ENCODE results near the gene TEX29. TPM values are rescaled to one million over a fixed set of nuclear protein-coding genes. Genes with fewer than 3 reads are reported as not detected.

Gene TEX29
- total RNA-seq, 1 experiment from 2014 or later, result not detected

DNA sequence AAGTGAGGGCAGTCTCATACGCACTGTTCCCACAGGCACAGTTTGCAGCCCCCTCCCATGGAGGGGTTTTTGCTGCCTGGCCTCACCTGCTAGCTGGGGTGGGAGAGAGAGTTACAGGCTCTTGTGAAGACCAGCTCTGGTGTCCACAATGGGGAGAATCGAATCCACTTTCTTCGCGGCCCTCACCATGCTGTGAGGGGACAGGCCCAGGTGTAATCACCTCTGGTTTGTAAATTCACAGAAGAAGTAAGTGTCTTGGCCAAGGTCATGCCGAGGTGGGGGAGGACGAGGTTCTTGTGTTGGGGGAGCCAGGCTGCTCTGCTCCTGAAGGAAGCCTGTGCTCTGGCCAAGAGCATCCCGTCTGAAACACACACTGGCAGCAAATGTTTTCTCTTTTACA lies 39.5 kb downstream of the TEX29 start:
- H3K79me2 ChIP-seq (ENCODE audit: low read length), result no peaks in the 10 kb centered on the region
- no peak overlapping the region for H3K27ac ChIP-seq (ENCODE audit: low read length)
- H3K9me3 ChIP-seq (ENCODE audit: low read length), result no peaks in the 10 kb centered on the region
- no peak overlapping the region for H3K4me2 ChIP-seq (ENCODE audit: low read depth, low read length, poor library complexity, severe bottlenecking)
- H2AFZ ChIP-seq (ENCODE audit: low read length), result no peak overlapping the region
- no peaks in the 10 kb centered on the region for H3K27me3 ChIP-seq (ENCODE audit: low read length)
- H4K20me1 ChIP-seq (ENCODE audit: insufficient read depth, low read depth, low read length), result 0 out of 2 replicates have a peak, but pooled peaks cover 4% of the 10 kb centered on the region
- no peaks in the 10 kb centered on the region for H3K36me3 ChIP-seq (ENCODE audit: insufficient read depth, low read length)
- no peaks in the 10 kb centered on the region for H3K9me2 ChIP-seq (replicated peaks; ENCODE audit: insufficient read depth, low read length)
- DNase-seq, result no peak
- H3K9ac ChIP-seq (ENCODE audit: low read length), result no peak overlapping the region
- no peaks in the 10 kb centered on the region for H3K4me1 ChIP-seq (ENCODE audit: low read length)
- H3K4me3 ChIP-seq (ENCODE audit: low read length), result no peak overlapping the region

DNA sequence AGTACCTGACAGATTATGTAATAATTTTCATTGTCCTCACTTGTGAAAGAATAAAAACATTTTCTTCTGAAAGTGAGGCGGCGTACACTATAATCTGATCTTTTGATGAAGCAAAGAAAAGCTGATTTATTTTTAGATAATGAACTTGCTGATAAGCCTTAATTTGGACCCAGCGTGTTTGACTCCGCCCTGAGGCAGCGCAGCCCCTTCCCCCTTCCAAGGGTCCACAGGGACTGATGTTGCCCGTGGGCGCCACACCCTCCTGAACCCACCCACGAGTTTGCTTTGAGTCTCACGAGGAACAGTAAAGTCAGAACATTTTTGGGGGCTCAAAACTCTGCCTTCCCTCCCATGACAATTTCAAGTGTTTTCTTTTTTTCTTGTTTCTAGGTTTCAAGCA lies 40.0 kb downstream of the TEX29 start:
- Histone ChIP-seq H3K4me3 (ENCODE audit: low read length) (no peak overlapping the region), H3K9ac (ENCODE audit: low read length) (no peak overlapping the region), H4K20me1 (ENCODE audit: insufficient read depth, low read depth, low read length) (0 out of 2 replicates have a peak, but pooled peaks cover 4% of the 10 kb centered on the region), H3K27ac (ENCODE audit: low read length) (no peak overlapping the region), H2AFZ (ENCODE audit: low read length) (no peak overlapping the region), H3K36me3 (ENCODE audit: insufficient read depth, low read length) (no peaks in the 10 kb centered on the region), H3K9me3 (ENCODE audit: low read length) (no peaks in the 10 kb centered on the region), H3K4me2 (ENCODE audit: low read depth, low read length, poor library complexity, severe bottlenecking) (no peak overlapping the region), H3K79me2 (ENCODE audit: low read length) (no peaks in the 10 kb centered on the region), H3K9me2 (replicated peaks; ENCODE audit: insufficient read depth, low read length) (no peaks in the 10 kb centered on the region), H3K27me3 (ENCODE audit: low read length) (no peaks in the 10 kb centered on the region), H3K4me1 (ENCODE audit: low read length) (no peaks in the 10 kb centered on the region)
- DNase-seq, result no peak

DNA sequence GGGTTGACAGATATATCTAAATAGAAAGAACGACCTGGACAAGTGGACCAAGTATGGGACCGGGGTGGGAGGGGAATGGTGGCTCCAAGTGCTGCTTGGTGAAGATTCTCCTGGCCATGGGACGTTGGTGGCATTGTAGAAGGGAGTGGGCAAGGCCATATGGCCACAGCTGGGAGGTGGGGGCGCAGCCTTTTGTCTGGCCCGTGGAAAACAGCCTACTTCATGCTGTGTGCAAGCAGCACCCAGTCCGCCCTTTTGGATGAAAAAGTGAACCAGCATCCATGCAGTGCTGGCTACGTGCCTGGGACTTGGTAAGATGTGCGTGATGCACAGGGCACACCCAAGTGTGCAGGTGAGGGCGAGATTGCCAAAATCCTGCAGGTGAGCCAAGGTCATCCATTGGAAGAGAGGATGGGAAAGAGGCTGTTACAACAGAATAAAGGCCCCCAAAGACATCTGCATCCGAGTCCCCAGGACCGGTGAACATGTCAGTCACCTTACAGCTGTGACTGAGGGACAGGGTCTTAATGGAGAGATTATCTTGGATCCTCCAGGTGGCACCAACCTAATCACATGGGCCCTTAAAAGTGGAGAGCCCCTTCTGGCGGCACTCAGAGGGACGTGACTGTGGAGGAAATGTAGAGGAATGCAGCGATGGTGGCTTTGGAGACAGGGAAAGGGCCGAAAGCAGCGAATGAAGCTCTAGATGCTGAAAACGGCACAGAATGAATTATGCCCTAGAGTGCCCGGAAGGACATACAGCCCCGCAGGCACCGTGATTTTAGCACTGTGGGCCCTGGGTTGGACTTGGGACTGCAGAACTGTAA lies 40.8 kb downstream of the TEX29 start:
- Histone ChIP-seq H3K9me3 (ENCODE audit: low read length) (no peaks in the 10 kb centered on the region), H3K36me3 (ENCODE audit: insufficient read depth, low read length) (no peaks in the 10 kb centered on the region)

DNA sequence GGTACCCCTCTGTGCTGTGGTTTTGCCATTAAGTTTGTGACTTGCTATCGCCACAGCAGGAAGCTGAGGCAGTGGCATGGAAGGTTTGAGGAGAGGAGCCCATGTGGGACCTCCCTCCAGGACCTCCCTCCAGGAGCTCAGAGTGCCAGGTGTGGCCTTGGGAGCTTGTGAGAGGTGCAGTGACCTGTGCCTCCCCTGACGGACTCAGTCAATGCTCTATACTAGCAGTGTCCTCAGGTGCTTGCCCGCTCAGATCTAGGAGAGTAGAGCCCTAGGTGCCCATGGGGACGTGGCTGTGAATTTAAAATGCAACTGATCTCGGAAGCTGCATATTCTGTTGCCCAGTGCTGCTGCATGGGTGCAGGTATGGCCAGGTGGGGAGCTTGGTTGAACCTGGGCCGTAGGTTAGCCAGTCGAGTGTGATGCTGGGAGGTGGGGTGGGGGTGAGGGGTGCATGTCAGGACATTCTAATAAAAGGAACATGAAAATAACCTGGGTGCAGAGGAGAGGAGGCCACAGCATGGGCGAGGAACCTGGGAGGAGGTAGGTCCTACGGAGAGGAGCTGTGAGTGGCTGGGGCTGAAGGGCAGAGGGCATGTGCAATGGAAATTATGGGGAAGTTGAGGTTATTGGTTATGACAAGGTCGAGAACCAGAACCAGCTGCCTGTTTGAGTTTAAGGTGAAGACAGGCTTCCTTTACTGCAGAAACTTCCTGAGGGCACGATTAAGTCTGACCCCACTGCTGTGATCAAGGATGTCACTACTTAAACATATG lies 41.6 kb downstream of the TEX29 start:
- Histone ChIP-seq H3K36me3 (ENCODE audit: insufficient read depth, low read length) (no peaks in the 10 kb centered on the region), H3K4me3 (ENCODE audit: low read length) (no peak overlapping the region), H3K27me3 (ENCODE audit: low read length) (no peaks in the 10 kb centered on the region), H3K27ac (ENCODE audit: low read length) (no peak overlapping the region), H3K4me2 (ENCODE audit: low read depth, low read length, poor library complexity, severe bottlenecking) (no peak overlapping the region), H3K9me2 (replicated peaks; ENCODE audit: insufficient read depth, low read length) (no peaks in the 10 kb centered on the region), H3K9me3 (ENCODE audit: low read length) (no peaks in the 10 kb centered on the region), H2AFZ (ENCODE audit: low read length) (no peak overlapping the region), H3K9ac (ENCODE audit: low read length) (no peak overlapping the region), H3K4me1 (ENCODE audit: low read length) (peaks cover 7% of the 10 kb centered on the region), H4K20me1 (ENCODE audit: insufficient read depth, low read depth, low read length) (0 out of 2 replicates have a peak, but pooled peaks cover 3% of the 10 kb centered on the region), H3K79me2 (ENCODE audit: low read length) (no peaks in the 10 kb centered on the region)
- no peak for DNase-seq

More for the DNA sequence above, 40.8 kb downstream of the TEX29 start:
- Histone ChIP-seq H3K9me2 (replicated peaks; ENCODE audit: insufficient read depth, low read length) (no peaks in the 10 kb centered on the region), H2AFZ (ENCODE audit: low read length) (no peak overlapping the region), H3K4me3 (ENCODE audit: low read length) (no peak overlapping the region), H3K4me2 (ENCODE audit: low read depth, low read length, poor library complexity, severe bottlenecking) (no peak overlapping the region), H4K20me1 (ENCODE audit: insufficient read depth, low read depth, low read length) (0 out of 2 replicates have a peak, but pooled peaks cover 4% of the 10 kb centered on the region), H3K4me1 (ENCODE audit: low read length) (no peaks in the 10 kb centered on the region), H3K27me3 (ENCODE audit: low read length) (no peaks in the 10 kb centered on the region), H3K9ac (ENCODE audit: low read length) (no peak overlapping the region), H3K79me2 (ENCODE audit: low read length) (no peaks in the 10 kb centered on the region), H3K27ac (ENCODE audit: low read length) (no peak overlapping the region)
- DNase-seq, result no peak

DNA sequence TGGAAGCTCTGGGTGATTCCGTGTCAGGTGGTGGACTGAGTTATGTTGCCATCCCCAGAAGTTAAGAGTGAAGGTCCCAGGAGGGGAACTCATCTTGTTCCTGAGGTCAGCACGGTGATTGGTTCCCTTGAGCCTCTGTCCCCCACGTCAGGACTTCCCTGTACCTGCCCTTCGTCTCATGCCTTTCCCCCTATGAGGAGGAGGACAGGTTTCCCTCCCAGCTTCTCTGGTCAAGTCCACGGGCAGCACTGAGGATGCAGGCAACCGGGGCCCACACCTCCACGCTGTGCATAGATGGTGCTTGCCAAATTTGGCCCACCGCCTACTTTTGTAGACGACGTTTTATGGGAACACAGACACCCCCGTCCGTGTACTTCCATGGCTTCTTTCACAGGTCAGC lies 42.7 kb downstream of the TEX29 start:
- H3K9ac ChIP-seq (ENCODE audit: low read length), result no peak overlapping the region
- no peaks in the 10 kb centered on the region for H3K27me3 ChIP-seq (ENCODE audit: low read length)
- H3K9me2 ChIP-seq (replicated peaks; ENCODE audit: insufficient read depth, low read length), result no peaks in the 10 kb centered on the region
- no peak overlapping the region for H3K4me3 ChIP-seq (ENCODE audit: low read length)
- no peaks in the 10 kb centered on the region for H3K36me3 ChIP-seq (ENCODE audit: insufficient read depth, low read length)
- DNase-seq, result no peak
- no peak overlapping the region for H2AFZ ChIP-seq (ENCODE audit: low read length)
- H3K79me2 ChIP-seq (ENCODE audit: low read length), result no peaks in the 10 kb centered on the region
- no peaks in the 10 kb centered on the region for H3K9me3 ChIP-seq (ENCODE audit: low read length)
- no peak overlapping the region for H3K27ac ChIP-seq (ENCODE audit: low read length)
- H4K20me1 ChIP-seq (ENCODE audit: insufficient read depth, low read depth, low read length), result 0 out of 2 replicates have a peak, but pooled peaks cover 3% of the 10 kb centered on the region
- H3K4me2 ChIP-seq (ENCODE audit: low read depth, low read length, poor library complexity, severe bottlenecking), result no peak overlapping the region
- H3K4me1 ChIP-seq (ENCODE audit: low read length), result peaks cover 15% of the 10 kb centered on the region

DNA sequence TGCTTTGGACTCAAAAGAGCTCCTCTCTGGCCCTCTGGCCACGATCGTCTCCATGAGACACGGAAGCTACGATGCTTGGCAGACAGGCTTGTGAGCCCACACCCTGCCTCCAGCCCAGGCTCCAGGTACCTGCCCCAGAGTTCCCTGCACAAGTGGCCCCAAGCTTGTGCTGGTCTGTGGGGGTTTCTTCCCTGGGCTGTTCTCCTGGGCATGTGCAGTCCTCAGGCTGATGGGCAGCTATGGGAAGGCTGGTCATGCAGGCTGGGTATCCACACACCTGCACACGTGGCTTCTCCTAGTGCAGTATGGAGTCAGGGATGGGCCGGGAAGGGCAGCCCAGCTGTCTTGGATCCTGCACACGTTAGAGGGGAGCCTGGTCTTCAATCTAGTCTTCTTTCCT lies 43.1 kb downstream of the TEX29 start:
- Histone ChIP-seq H2AFZ (ENCODE audit: low read length) (no peak overlapping the region), H3K9me3 (ENCODE audit: low read length) (no peaks in the 10 kb centered on the region), H3K4me3 (ENCODE audit: low read length) (no peak overlapping the region), H3K4me2 (ENCODE audit: low read depth, low read length, poor library complexity, severe bottlenecking) (no peak overlapping the region), H4K20me1 (ENCODE audit: insufficient read depth, low read depth, low read length) (0 out of 2 replicates have a peak, but pooled peaks cover 3% of the 10 kb centered on the region), H3K9me2 (replicated peaks; ENCODE audit: insufficient read depth, low read length) (no peaks in the 10 kb centered on the region), H3K79me2 (ENCODE audit: low read length) (no peaks in the 10 kb centered on the region), H3K27ac (ENCODE audit: low read length) (no peak overlapping the region), H3K27me3 (ENCODE audit: low read length) (no peaks in the 10 kb centered on the region), H3K9ac (ENCODE audit: low read length) (no peak overlapping the region), H3K36me3 (ENCODE audit: insufficient read depth, low read length) (no peaks in the 10 kb centered on the region), H3K4me1 (ENCODE audit: low read length) (peaks cover 15% of the 10 kb centered on the region)
- no peak for DNase-seq

DNA sequence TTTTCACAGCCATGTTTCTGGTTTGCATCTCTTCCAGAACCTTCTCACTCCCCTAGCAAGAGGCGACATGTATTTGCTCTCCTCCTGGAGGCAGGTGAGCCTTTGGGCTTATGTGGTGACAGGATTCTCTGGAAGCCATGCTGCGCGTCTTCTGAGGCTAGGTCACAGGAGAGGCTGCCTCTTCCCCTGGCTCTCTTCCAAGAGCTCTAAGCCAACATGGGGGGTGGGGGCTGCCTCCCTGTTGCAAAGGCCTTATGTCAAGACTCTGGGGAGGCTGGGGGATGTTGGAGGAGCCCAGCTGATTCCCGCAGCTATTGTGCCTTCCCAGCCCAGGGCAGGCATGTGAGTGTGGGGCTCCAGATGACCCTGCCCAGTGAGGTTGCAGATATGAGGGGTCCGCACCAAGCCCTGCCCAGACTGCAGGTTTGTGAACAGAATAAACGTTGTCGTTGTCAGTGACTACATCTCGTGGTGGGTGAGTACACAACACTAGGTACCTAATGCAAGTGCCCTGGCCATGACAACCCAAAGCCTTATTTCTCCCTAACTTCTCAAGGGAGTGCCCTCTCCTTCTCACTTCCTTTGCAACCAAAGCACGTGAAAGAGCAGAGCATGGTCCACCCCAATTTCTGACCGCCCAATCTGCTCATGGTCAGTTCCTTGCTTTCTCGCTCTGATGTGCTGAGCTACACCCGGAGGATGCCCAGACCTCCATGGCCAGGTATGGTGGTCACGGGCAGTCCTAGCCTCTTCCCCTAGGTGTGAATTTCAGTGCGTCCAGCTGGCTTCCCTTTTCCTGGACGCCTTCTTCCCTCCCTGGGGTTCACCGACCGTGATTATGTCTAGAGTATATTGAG lies 44.9 kb downstream of the TEX29 start:
- H3K79me2 ChIP-seq (ENCODE audit: low read length), result no peaks in the 10 kb centered on the region
- no peak for DNase-seq
- no peak overlapping the region for H3K4me3 ChIP-seq (ENCODE audit: low read length)

More for the DNA sequence above, 44.9 kb downstream of the TEX29 start:
- Histone ChIP-seq H2AFZ (ENCODE audit: low read length) (no peak overlapping the region), H3K27me3 (ENCODE audit: low read length) (no peaks in the 10 kb centered on the region), H3K9ac (ENCODE audit: low read length) (no peak overlapping the region), H3K4me2 (ENCODE audit: low read depth, low read length, poor library complexity, severe bottlenecking) (no peak overlapping the region), H4K20me1 (ENCODE audit: insufficient read depth, low read depth, low read length) (0 out of 2 replicates have a peak, but pooled peaks cover 3% of the 10 kb centered on the region), H3K4me1 (ENCODE audit: low read length) (peaks cover 15% of the 10 kb centered on the region), H3K9me3 (ENCODE audit: low read length) (no peaks in the 10 kb centered on the region), H3K36me3 (ENCODE audit: insufficient read depth, low read length) (no peaks in the 10 kb centered on the region), H3K27ac (ENCODE audit: low read length) (no peak overlapping the region), H3K9me2 (replicated peaks; ENCODE audit: insufficient read depth, low read length) (no peaks in the 10 kb centered on the region)
